ENCODE data around the gene EFCC1.

Gene EFCC1

GRCh38 chr3:129039271-129040038 lies 38.4 kb downstream of the EFCC1 start:
- H3K4me3 ChIP-seq (ENCODE audit: low read depth, low read length) = no peak overlapping the region
- TF ChIP-seq CTCF (IDR thresholded peaks at IDR 0.05; ENCODE audit: low read depth, low read length) = no peak

GRCh38 chr3:129040039-129040336 lies 38.9 kb downstream of the EFCC1 start:
- TF ChIP-seq CTCF (IDR thresholded peaks at IDR 0.05; ENCODE audit: low read depth, low read length) = no peak
- no peak overlapping the region for H3K4me3 ChIP-seq (ENCODE audit: low read depth, low read length)

- TF ChIP-seq CTCF (IDR thresholded peaks at IDR 0.05; ENCODE audit: low read depth, low read length) = no peak
Measured at GRCh38 chr3:129040579-129041300, 39.6 kb downstream of the EFCC1 start.

GRCh38 chr3:129045675-129046036 lies 44.6 kb downstream of the EFCC1 start:
- H3K4me3 ChIP-seq (ENCODE audit: low read depth, low read length) = no peak overlapping the region
- TF ChIP-seq CTCF (IDR thresholded peaks at IDR 0.05; ENCODE audit: low read depth, low read length) = no peak

More at GRCh38 chr3:129040579-129041300, 39.6 kb downstream of the EFCC1 start:
- H3K4me3 ChIP-seq (ENCODE audit: low read depth, low read length) = no peak overlapping the region

- TF ChIP-seq CTCF (IDR thresholded peaks at IDR 0.05; ENCODE audit: low read depth, low read length) = no peak
- H3K4me3 ChIP-seq (ENCODE audit: low read depth, low read length) = no peak overlapping the region
Measured at GRCh38 chr3:129046037-129046731, 45.1 kb downstream of the EFCC1 start.

- H3K4me3 ChIP-seq (ENCODE audit: low read depth, low read length) = no peak overlapping the region
- no peak for TF ChIP-seq CTCF (IDR thresholded peaks at IDR 0.05; ENCODE audit: low read depth, low read length)
Measured at GRCh38 chr3:129046732-129047552, 45.8 kb downstream of the EFCC1 start.

All from WI38 (cell line).